OCI-LY1 (cell line): Measurements from ENCODE around the gene KCNMA1.

ENCODE experiments used
- H2AFZ ChIP-seq: fragments of 200-600 bp; sonication (generic), shearing (Covaris generic); 2 replicates; pipeline ENCODE4 v1.6.0; 2014; ENCODE audit warnings: antibody characterized with exemption, mild to moderate bottlenecking, low read length
- H3F3A ChIP-seq: fragments of 200-600 bp; sonication (generic), shearing (Covaris generic); 2 replicates; pipeline ENCODE4 v1.6.0; 2014; ENCODE audit warnings: mild to moderate bottlenecking, antibody characterized with exemption, low read length, moderate library complexity; ENCODE audit not compliant: insufficient read depth
- H3K27ac ChIP-seq: fragments of 200-600 bp; sonication (generic); 2 replicates; pipeline ENCODE4 v1.5.1; 2014; ENCODE audit warnings: low read length, mixed run types, mild to moderate bottlenecking, low read depth; ENCODE audit not compliant: poor library complexity, severe bottlenecking
- H3K27me3 ChIP-seq: fragments of 200-600 bp; sonication (generic); 2 replicates; pipeline ENCODE4 v1.6.0; 2014; ENCODE audit warnings: antibody characterized with exemption, mild to moderate bottlenecking, low read length, moderate library complexity; ENCODE audit not compliant: insufficient read depth
- H3K36me3 ChIP-seq: fragments of 200-600 bp; sonication (generic); 2 replicates; pipeline ENCODE4 v1.6.1; 2014; ENCODE audit warnings: mild to moderate bottlenecking, antibody characterized with exemption, low read length, moderate library complexity, mixed read lengths; ENCODE audit not compliant: insufficient read depth
- H3K4me1 ChIP-seq: fragments of 200-600 bp; sonication (generic); 2 replicates; pipeline ENCODE4 v1.5.1; 2014; ENCODE audit warnings: mild to moderate bottlenecking, low read length, moderate library complexity; ENCODE audit not compliant: insufficient read depth, severe bottlenecking
- H3K4me2 ChIP-seq: fragments of 200-600 bp; sonication (generic), shearing (Covaris generic); 2 replicates; pipeline ENCODE4 v1.6.1; 2014; ENCODE audit warnings: low read length
- H3K4me3 ChIP-seq: fragments of 200-600 bp; sonication (generic); 2 replicates; pipeline ENCODE4 v1.5.1; 2014; ENCODE audit warnings: low read length, low read depth, mild to moderate bottlenecking, mixed read lengths; ENCODE audit not compliant: poor library complexity, severe bottlenecking
- H3K79me2 ChIP-seq: fragments of 200-600 bp; shearing (Covaris generic); 2 replicates; pipeline ENCODE4 v1.6.1; 2016; ENCODE audit warnings: mixed run types, low read length, mixed read lengths; ENCODE audit not compliant: insufficient read depth
- H3K9ac ChIP-seq: fragments of 200-600 bp; sonication (generic), shearing (Covaris generic); 2 replicates; pipeline ENCODE4 v1.6.1; 2014; ENCODE audit warnings: mild to moderate bottlenecking, low read length, mixed read lengths
- H3K9me2 ChIP-seq: fragments of 200-600 bp; sonication (generic), shearing (Covaris generic); 2 replicates; pipeline ENCODE4 v1.6.1; 2014; ENCODE audit warnings: low read depth, mild to moderate bottlenecking, low read length, mixed read lengths
- H3K9me3 ChIP-seq: fragments of 200-600 bp; shearing (Covaris generic); 2 replicates; pipeline ENCODE4 v1.6.1; 2014; ENCODE audit warnings: low read length, mixed read lengths
- H4K20me1 ChIP-seq: fragments of 200-600 bp; sonication (generic), shearing (Covaris generic); 2 replicates; pipeline ENCODE4 v1.6.0; 2016; ENCODE audit warnings: mild to moderate bottlenecking, low read length; ENCODE audit not compliant: insufficient read depth
- CTCF ChIP-seq: fragments of 200-600 bp; sonication (generic), shearing (Covaris generic); IDR thresholded peaks from 2 replicates; pipeline ENCODE4 v1.5.1; 2017; ENCODE audit warnings: mild to moderate bottlenecking, antibody characterized with exemption, low read length, moderate library complexity, mixed read lengths
- EZH2 ChIP-seq: fragments of 200-600 bp; sonication (generic), shearing (Covaris generic); IDR thresholded peaks from 2 replicates; pipeline ENCODE4 v1.8.0; 2017; ENCODE audit warnings: borderline replicate concordance, mixed run types, mild to moderate bottlenecking, antibody characterized with exemption, low read length, moderate library complexity, mixed read lengths

The KCNMA1 gene

GRCh38 chr10:77377034-77377433 is 260.6 kb downstream of the KCNMA1 start:
- H3K4me1 ChIP-seq: no peaks in the 10 kb centered on the region
- no peak for TF ChIP-seq EZH2
- no peak for TF ChIP-seq CTCF
- H3K27ac ChIP-seq: no peak overlapping the region
- no peak overlapping the region for H2AFZ ChIP-seq
- no peaks in the 10 kb centered on the region for H3F3A ChIP-seq
- H3K9me3 ChIP-seq: no peaks in the 10 kb centered on the region
- H3K79me2 ChIP-seq: no peaks in the 10 kb centered on the region
- no peaks in the 10 kb centered on the region for H3K27me3 ChIP-seq
- H3K9me2 ChIP-seq: no peaks in the 10 kb centered on the region
- no peak overlapping the region for H3K4me2 ChIP-seq
- no peaks in the 10 kb centered on the region for H3K36me3 ChIP-seq
- H3K4me3 ChIP-seq: no peak overlapping the region
- H3K9ac ChIP-seq: no peak overlapping the region
- no peaks in the 10 kb centered on the region for H4K20me1 ChIP-seq

GRCh38 chr10:77374189-77374656 is 263.4 kb downstream of the KCNMA1 start:
- Histone ChIP-seq H3K4me2 (no peak overlapping the region), H4K20me1 (no peaks in the 10 kb centered on the region), H3K9me2 (no peaks in the 10 kb centered on the region), H3K79me2 (no peaks in the 10 kb centered on the region), H3K4me1 (no peaks in the 10 kb centered on the region), H3K9ac (no peak overlapping the region), H3K27ac (no peak overlapping the region), H3K4me3 (no peak overlapping the region), H3K9me3 (no peaks in the 10 kb centered on the region), H3K36me3 (no peaks in the 10 kb centered on the region), H3K27me3 (no peaks in the 10 kb centered on the region), H2AFZ (no peak overlapping the region), H3F3A (no peaks in the 10 kb centered on the region)
- TF ChIP-seq CTCF (no peak), EZH2 (no peak)

- H3F3A ChIP-seq: no peaks in the 10 kb centered on the region
- no peak overlapping the region for H3K27ac ChIP-seq
- H4K20me1 ChIP-seq: no peaks in the 10 kb centered on the region
- H3K79me2 ChIP-seq: no peaks in the 10 kb centered on the region
- H3K4me3 ChIP-seq: no peak overlapping the region
- H3K9ac ChIP-seq: no peak overlapping the region
- H3K4me1 ChIP-seq: no peaks in the 10 kb centered on the region
- H3K4me2 ChIP-seq: no peak overlapping the region
- no peaks in the 10 kb centered on the region for H3K9me2 ChIP-seq
- H3K9me3 ChIP-seq: no peaks in the 10 kb centered on the region
- no peaks in the 10 kb centered on the region for H3K27me3 ChIP-seq
- no peak for TF ChIP-seq CTCF
- TF ChIP-seq EZH2: no peak
- H3K36me3 ChIP-seq: no peaks in the 10 kb centered on the region
- H2AFZ ChIP-seq: no peak overlapping the region
These were observed 265.5 kb downstream of the KCNMA1 start for GRCh38 chr10:77371848-77372799.
